Measurements from ENCODE around the gene PWWP2B.

Gene PWWP2B

DNA sequence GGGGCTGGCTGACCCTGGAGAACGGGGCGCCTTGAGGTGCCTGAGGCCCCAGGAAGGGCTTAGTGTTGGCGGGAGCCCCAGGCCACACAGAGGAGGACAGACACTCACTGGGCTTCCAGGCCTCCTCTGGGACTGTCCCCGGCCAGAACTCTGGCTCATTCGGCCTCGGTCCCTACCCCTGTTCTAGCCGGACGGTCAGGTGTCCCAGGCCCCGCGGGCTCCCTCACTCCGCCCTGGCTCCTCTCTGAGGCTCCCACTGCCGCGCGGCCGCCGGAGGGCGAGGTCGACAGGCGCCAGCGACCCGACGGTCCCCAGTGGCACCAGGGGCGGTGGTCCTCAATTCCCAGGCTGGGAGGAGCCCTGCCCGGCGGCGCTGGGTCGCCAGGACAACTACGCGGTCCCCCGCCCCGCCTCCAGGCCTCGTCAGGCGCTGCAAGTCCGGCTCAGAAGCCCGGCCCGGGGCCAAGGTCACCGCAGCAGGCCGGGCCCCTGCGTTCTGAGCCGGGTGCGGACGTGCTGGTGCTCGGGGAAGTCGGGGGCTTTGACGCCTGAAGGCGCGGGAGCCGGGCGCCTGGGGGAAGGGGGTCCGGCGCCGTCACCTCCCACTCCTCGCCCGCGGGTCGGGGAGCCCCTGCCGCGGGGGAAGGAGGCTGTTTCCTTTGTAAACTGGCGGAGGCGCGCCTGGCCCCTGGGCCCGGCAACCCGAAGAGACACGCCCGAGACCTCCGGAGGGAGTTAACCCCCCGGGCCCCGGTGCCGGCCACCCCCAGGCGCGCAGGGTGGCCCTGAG lies 1.1 kb upstream of the PWWP2B start:
- no peak for DNase-seq

DNA sequence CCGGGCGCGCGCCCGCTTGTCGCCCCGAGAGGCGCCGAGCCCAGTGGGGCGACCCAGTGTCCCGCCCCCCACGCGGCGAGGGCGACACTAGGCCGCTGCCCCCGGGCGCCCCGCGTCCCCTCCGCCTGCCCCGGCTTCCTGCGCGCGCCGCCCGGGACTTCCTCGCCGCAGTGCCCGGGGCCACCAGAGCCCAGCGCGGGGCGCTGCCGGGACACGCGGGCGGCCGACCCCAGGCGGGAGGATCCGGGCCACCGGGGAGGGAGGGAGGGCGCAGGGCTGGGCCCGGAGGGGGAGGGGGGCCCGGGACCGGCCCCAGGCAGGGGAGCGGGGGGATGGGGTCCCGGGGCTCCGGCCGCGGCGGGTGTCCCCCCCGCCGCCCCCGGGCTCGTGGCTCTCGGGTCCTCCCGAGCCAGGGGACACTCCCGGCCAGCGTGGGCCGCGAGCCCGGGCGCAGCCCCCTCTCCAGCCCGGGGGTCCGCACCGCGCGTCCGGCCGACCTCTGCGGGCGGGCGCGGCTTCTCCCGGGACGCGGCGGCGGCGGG lies 435 bp upstream of the PWWP2B start:
- DNase-seq, result peak; percentile 74

DNA sequence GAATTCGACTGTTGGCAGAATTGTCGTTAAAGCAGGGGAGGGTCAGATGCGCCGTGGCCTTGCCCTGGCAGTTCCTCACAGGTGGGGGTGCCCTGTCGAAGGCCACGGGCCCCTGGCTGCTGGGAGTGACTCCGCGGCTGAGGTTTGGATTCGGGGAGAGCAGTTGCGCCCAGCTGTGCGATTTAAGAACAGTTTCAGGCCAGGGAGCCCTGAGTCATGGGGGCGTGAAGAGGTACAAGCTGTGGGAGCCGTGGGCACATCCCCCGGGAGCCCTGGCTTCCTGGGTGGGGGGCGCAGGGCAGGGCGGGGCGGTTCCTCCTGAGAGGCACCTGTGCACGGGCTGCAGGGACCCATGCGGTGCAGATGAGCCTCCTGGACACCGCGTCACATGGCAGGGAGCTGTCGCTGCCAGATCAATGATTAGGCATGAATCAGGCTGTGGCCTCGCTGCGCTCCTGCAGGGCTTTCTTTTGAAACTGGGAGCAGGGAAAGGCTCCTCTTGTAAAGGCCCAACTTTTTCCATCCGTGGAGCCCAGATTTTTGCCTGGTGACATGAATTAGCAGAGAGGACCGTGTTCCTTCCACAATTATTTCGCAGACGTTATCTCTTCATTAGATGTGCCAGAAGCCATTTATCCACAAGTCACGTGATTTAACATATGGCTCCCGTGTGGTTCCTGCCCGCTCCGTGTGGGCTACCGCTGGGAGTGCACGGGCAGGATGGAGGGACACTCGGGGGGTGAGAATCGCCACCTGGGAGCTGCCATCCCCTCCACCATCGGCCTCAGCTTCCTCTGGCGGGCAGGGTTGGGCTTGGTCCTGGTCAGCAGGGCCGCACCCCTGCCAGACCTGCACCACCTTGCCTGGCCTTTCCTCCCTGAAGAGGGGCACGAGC lies 918 bp downstream of the PWWP2B start:
- peak; percentile 27 for DNase-seq

DNA sequence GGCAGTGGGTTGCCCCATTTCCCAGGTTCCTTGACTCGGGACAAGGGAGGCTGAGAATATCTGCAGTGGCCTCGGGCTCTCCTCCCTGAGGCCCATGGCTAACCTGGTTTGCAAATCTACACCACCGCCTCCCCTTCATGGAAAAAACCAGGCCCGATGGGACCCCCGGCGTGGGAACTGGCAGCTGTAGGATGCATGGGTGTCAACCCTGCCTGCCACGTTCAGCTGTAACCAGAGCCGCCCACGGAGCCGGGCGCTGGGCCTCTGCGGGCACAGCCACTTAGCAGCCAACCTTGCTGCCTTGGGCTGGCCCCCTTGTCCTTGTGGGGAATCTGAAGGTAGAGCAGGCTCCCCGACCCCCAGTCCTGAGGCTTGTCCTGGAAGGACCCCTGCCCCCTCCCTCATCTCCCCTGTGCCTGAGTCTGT lies 1.6 kb downstream of the PWWP2B start:
- no peak for DNase-seq

DNA sequence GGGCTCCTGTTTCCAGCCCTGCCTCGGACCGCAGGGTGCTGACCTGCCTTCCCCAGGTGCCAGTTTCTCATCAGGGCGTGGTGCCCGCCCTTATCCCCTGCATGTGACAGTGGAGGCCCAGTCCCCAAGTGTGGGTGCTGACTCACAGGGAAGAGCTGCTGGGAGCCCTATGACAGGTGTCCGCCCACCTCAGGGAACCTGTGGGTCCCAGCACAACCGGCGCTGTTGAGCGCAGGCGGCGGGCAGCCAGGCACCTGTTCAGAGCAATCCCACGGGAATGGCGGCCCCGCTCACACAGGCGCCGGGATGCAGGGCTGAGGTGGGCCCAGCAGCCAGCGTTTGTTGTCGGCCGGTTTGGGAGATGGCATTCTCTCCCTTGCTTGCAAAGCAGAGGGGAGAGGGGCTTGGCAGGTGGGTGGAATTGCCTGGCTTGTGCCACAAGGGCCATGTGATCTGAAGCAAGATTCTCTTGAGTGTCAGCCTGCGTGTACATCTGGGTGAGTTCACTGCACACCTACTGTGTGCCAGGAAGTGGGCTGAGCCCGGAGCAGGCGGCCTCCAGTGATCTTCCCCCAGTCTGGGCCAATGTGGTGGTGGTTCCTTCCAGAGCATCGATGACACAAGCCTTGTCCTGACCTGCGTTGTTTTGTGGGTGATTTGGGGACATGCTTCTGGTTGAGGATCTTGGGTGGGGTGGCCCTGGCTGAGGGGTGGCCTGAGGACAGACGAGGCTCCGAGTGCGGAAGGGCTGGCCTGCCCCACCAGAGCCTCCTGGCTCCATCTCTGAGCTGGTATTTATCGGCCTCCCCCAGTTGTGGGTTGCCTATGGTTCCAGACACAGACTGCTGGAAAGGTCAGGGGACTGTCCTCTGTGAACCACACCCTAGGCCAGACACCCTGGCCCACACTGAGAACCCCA lies 2.4 kb downstream of the PWWP2B start:
- no peak for DNase-seq

DNA sequence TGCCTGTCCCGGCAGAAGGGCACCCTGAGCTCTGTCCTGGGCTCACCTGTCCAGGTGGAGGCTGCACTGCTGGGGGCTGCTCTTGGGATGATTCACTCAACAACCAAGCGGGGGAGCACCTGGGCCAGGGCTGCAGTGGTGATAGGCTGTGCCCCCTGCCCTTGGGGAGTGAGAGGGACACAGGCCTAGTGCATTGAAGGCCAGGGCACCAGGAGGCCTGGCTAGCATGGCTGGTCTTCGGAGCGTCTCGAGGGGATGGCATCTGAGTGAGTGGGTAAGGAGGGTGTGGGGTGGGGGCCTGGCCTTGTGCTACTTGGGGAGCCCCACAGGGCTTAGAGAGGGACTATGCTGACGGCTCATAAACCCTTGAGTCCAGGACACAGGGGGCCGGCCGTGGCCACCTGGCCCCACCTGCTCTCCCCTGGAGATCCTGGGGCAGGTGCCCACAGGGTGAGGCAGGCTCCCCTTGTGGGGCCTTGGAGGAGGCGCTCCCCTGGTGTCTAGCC lies 3.1 kb downstream of the PWWP2B start:
- no peak for DNase-seq

DNA sequence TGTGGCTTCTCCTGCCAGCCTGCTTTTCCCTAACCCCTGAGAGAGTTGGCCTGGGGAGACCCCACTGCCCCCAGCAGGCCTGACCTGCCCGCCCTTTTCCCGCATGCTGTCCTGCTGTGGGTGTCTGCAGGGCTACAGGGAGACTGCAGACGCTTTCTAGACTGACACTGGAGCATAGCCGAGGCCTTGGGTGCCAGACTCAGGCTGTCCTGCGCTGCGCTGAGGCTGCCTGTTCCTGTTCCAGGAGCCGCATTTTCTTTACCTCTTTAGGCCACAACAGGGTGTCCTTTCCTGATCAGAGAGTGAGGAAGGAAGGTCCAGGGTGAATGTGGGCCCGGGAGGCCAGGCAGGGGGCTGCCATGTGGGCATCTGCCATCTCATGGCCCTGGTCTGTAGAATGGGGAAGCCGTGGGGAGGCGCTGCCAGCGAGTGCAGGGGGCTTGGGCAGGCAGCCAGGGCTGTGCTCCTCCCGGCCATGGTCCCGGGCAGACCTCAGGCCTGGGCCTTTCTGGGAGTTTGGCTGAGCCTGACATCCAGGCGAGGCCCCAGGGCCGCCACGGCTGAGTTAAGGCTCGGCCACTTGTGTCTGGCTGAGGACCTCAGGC lies 3.6 kb downstream of the PWWP2B start:
- DNase-seq, result no peak

DNA sequence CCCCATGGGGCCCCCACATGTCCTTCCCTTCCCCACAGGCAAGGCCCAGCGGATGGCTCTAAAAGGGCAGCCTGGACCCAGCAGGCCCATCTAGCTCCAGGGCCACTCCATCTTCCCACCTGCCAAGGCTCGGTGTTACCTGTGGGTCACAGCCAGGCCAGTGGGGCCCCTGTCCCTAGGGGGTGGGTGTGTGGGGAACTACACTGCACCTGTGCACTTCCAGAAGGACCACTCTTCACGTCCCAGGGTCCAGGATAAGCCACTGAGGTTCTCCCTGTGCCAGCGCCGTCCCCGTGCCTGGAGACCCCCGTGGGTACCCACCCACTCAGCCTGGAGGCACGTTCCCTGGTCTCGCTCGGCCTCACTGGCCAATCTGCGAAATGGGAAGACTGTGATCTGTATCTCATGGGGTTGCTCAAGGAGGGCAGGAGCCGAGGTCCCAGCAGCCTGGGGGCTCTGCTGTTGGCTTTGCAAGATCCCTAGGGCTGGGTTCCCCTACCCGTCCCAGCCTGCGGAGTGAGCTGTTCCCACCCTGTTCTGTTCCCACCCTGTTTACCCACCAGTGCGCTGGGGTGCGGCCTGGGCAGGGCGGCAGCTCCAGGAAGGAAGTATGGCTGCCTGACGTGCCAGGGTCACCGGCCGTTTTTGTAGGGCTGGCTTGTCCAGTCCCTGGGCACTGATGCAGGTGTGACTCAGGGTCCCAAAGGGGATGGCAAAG lies 4.6 kb downstream of the PWWP2B start:
- no peak for DNase-seq

DNA sequence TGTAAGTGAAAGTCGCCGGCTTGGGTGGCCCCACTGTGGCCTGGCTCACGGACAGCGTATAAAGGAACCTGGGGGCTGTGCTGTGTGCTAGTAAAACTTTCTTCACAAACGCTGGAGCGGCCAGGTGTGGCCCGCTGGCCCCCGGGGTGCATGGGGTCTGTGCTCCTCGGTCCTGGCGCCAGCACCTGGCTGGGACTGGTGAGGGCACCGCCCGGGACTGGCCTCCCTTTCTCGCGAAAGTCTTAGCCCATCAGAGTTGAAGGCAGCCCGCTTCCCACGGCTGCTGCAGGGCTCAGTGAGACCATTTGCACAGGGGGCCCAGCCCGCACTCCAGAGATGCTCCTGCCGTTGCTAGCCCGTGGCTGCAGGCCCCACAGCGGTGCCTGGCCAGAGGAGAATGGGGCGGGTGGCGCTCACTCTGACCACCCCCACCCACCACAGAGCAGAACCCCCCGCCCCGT lies 5.8 kb downstream of the PWWP2B start:
- DNase-seq, result no peak

DNA sequence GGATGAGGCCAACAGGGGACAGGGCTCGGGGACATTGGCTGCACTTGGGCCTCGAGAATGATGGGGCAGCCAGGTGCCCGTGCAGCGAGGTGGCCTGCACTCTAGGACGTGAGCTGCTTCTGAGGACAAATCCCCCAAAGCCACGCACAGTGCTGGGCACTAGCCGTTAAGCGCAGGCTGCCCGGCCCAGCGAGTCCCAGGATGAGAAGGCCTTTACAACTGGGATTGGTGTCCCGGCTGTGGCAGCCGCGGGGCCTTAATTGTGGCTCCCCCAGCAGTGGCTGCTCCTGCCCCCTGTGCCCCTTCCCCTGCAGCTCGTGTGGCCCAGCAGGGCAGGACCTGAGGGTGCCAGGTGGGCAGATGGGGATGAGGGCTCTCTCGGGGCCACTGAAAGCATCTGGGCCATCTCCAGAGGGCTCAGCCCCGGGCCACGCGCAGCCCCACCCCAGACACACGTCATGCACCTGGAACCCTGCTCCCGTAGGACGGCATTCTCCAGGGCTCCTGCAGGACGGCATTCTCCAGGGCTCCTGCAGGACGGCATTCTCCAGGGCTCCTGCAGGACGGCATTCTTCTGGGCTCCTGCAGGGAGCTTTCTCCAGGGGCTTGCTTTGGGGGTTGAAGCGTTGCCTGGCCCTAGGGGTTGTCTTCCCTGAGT lies 6.6 kb downstream of the PWWP2B start:
- DNase-seq, result no peak

DNA sequence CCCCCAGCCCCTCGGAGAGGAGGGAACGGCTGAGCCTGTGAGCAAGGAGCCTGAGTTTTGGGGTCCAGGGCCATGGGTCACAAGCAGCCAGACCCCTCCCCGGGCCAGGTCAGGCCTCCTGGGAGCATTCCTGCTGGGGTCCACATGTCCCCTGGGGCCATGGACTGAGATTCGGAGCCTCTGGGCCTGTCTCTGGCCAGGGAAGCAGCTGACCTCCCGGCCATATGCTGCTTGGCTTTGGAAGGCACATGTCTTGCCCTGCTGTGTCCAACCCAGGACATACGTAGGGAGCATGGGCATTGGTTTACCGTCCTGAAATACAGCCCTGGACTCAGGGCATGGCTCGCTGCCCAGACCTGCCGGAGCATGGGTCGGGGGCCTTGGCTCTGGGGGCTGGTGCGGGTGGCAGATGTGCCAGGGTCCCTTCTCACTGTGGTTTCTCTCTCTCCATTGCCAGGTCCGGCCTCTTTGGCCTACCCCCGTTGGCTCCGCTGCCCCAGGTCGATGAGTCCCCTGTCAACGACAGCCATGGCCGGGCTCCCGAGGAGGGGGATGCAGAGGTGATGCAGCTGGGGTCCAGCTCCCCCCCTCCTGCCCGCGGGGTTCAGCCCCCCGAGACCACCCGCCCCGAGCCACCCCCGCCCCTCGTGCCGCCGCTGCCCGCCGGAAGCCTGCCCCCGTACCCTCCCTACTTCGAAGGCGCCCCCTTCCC lies 7.3 kb downstream of the PWWP2B start:
- DNase-seq, result no peak

DNA sequence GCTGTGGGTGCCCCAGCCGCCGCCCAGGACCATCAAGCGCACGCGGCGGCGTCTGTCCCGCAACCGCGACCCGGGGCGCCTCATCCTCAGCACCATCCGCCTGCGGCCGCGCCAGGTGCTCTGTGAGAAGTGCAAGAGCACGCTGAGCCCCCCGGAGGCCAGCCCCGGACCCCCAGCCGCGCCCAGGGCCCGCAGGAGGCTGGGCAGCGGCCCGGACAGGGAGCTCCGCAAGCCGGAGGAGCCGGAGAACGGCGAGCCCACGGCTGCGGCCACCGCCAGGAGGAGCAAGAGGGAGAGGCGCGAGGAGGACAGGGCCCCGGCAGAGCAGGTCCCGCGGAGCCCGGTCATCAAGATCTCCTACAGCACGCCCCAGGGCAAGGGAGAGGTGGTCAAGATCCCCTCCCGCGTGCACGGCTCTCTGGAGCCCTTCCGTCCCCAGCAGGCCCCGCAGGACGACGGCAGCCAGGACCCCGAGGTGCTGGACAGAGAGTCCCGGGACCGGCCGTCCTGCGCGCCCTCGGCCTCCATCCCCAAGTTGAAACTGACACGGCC lies 8.0 kb downstream of the PWWP2B start:
- DNase-seq, result no peak

DNA sequence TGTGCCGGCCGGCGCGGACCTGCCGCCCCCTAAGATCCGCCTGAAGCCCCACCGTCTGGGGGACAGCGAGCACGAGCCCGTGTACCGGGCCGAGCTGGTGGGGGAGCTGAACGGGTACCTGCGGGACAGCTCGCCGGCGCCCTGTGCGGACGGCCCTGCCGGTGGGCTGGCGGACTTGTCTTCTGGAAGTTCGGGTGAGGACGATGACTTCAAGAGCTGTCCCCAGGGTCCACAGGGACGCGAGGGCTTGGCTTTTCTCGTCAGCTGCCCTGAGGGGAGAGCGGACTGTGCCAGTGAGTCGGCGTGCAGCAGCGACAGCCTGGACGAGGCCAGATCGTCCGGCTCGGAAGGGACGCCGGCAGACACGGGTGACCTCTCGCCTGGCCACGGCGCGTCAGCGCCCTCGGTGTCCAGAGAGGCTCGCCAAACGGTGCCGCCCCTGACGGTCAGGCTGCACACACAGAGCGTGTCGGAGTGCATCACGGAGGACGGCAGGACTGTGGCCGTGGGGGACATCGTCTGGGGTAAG lies 8.5 kb downstream of the PWWP2B start:
- no peak for DNase-seq

DNA sequence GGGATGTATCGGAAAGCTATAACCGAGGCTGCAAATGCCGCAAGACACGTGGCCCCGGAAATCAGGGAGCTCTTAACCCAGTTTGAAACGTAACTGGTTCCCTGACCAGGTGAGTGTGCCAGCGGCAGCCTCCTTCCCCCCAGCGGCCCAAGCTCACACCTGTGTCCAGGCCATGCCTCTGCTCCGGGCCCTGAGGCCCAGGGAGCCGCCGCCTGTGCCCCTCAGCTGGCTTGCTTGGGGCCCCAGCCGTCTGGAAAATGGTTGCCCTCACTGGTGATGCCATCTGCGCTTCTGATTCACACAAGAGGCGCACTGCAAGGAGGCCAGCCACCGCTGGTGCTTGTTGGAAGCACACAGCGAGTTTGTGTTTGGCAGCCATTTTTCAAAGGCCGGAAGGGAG lies 9.2 kb downstream of the PWWP2B start:
- no peak for DNase-seq

DNA sequence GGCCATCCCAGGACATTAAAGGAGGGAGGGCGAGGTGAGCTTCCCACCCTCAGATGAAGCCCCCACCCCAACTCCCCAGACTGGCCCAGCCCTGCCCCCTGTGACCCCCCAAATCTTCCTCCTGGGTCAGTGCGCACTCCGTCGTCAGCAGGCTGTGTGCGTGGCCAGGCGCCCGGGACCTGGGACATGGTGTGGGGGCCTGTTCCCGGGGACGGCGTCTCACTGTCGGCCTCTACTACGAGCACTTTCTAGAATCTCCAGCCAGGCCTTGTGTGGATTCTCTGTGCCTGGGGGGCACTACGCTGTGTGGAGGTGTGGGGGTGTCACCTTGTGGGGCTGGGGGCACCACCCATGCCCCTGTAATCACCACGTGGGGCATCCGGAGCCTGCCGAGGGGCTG lies 9.8 kb downstream of the PWWP2B start:
- no peak for DNase-seq

DNA sequence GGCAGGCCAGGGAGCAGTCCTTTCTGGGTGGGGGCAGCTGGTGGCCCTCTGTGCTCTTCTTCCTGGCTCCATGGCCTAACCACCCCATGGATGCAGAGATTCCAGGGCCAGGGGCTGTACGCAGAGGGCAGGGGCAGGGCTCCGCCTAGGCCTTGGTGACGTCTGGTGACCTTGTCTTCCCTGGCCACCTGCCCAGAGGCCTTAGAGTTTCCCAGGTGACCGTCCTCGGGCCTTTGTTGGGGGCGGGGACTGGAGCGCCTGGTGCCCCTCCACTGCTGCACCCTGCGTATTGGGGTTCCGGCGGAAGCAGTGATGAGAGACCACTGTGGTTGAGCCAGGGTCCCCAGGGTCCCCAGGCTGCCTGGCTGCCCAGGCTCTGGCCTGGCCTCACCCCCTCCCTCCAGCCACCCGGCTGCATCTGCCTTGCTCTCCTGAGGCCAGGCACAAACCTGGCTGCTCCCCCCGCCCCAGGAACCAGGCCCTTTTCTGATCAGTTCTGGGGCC lies 10.3 kb downstream of the PWWP2B start:
- no peak for DNase-seq

DNA sequence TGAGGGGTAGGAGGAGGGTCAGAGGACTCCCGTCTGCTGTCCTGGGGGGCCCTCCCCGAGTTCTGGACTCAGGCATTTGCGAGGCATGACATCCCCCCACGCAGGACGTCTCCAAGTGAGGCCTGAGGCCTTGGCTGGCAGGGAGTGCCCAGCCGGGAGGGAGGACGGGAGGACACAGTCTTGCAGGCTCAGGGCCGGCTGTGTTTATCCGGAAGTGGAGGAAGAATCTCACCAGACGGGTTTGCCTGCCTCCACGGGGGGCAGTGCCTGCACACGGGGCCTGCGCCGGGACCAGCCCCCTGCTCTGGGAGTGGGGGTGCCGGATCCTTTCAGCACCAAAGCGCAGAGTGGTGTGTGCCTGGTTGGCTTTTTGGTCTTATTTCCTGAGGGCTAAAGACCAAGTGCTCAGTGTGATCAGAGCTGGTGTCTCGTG lies 10.9 kb downstream of the PWWP2B start:
- no peak for DNase-seq

DNA sequence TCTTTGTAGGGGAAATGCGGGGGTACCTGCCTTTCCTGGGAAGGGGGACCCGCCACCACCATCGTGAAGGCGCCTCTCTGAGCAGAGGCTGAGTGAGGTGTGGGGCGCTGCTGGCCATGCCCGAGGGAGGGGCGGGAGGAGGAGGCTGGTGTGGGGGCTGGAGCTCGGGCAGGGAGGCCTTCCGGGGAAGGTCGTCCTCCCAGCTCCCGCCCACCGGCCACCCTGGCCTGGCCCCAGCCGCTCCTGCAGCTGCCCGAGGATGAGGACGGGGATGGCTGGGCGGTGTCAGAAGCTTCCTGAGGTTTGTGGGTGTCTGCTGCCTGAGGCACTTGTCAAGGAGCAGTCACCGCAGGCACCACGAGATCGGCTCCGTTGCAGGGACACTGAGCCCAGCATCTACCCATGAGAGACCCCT lies 11.4 kb downstream of the PWWP2B start:
- DNase-seq, result no peak
